Measurements from ENCODE around the gene SMIM27. TPM values are rescaled to one million over a fixed set of nuclear protein-coding genes. Genes with fewer than 3 reads are reported as not detected.
A peak's percentile ranks its signal among the peaks of the same experiment; 100 is the strongest.

The SMIM27 gene
- total and polyA plus RNA-seq, 2 of the 8 experiments (the other 6 are each of a cell fraction or from before 2014, with no cell fraction given) = 3.6 to 18.1 TPM

DNA sequence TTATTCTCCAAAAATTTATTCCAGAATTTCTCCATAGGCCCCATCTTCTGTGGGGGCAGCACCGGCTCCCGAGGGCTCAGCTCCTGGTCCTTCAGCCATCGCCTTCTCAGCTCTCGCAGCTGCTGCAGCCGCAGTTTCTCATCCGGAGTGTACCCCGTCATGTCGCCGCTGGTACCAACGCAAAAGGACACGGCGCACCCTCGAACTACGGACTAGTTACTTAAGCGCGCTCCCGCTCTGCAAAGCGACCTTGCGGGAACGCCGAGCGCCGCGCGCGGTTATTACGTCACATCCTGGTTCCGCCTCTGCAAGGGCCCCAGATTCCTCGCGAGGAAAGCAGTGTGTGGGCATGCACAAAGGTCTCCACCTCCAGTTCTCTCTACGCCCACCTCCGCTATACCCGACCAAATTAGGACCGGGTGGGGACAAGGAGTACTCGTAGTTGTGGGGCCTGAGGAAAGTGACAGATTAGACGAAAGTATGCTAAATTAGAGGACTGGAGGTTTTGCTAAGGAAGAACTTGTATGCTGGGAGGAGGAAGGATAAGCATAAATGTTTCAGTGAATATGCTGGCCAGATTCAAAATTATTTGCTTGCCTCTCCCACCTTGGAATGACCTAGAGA is 20.9 kb downstream of the SMIM27 start, which contains the start of gene NDUFB6 (continued):
- TF ChIP-seq, protein P1, sequence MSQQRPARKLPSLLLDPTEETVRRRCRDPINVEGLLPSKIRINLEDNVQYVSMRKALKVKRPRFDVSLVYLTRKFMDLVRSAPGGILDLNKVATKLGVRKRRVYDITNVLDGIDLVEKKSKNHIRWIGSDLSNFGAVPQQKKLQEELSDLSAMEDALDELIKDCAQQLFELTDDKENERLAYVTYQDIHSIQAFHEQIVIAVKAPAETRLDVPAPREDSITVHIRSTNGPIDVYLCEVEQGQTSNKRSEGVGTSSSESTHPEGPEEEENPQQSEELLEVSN (IDR thresholded peaks at IDR 0.05) = peak; percentile 51; the same call in 1 of the 2 replicates
- TF ChIP-seq NRF1 (IDR thresholded peaks at IDR 0.05; ENCODE audit: low read depth, low read length) (no peak), SP2 (IDR thresholded peaks at IDR 0.05; ENCODE audit: low read length) (no peak), TCF12 (IDR thresholded peaks at IDR 0.05; ENCODE audit: low read depth, low read length) (no peak), HDAC6 (IDR thresholded peaks at IDR 0.05; ENCODE audit: low read depth, low read length) (no peak), GTF2F1 (IDR thresholded peaks at IDR 0.05; ENCODE audit: borderline replicate concordance, low read depth, low read length) (0 out of 2 replicates have a peak, but pooled peaks have one; percentile 45), TEAD4 (IDR thresholded peaks at IDR 0.05; ENCODE audit: low read depth, low read length) (peak; percentile 55; the same call in 1 of the 2 replicates), HDAC2 (IDR thresholded peaks at IDR 0.05; ENCODE audit: borderline replicate concordance in 1 of 2, low read depth in 2 of 2, low read length in 2 of 2) (peak in 1 of 2 experiments; percentile 74; a peak in 1 of 4 replicates), SP4 (IDR thresholded peaks at IDR 0.05; ENCODE audit: low read length) (no peak), TBP (IDR thresholded peaks at IDR 0.05; ENCODE audit: low read depth, low read length) (peak; percentile 81), TAF1 (IDR thresholded peaks at IDR 0.05; ENCODE audit: low read depth, low read length) (peak; percentile 86), SAP30 (IDR thresholded peaks at IDR 0.05; ENCODE audit: insufficient read depth, insufficient replicate concordance, low read length) (peak; percentile 83), RNF2 (IDR thresholded peaks at IDR 0.05; ENCODE audit: borderline replicate concordance, low read depth, low read length, missing control alignments, poor library complexity, severe bottlenecking) (no peak), EP300 (IDR thresholded peaks at IDR 0.05; ENCODE audit: borderline replicate concordance in 1 of 2, low read depth in 2 of 2, low read length in 2 of 2) (peak in 1 of 2 experiments; percentile 37; a peak in 1 of 3 replicates), CTBP2 (IDR thresholded peaks at IDR 0.05; ENCODE audit: borderline replicate concordance, insufficient read depth, insufficient read length, low read length) (no peak), CBX5 (IDR thresholded peaks at IDR 0.05; ENCODE audit: low read depth, low read length) (no peak), POLR2A (IDR thresholded peaks at IDR 0.05; ENCODE audit: control extremely low read depth in 1 of 2, low read depth in 2 of 2, low read length in 2 of 2) (peak; percentile 85 to 86), JUN (IDR thresholded peaks at IDR 0.05; ENCODE audit: low read depth, low read length) (no peak), GABPA (IDR thresholded peaks at IDR 0.05; ENCODE audit: borderline replicate concordance, insufficient read depth, low read length) (peak; percentile 77; the same call in 1 of the 2 replicates), CREB1 (IDR thresholded peaks at IDR 0.05) (peak; percentile 98), JUND (IDR thresholded peaks at IDR 0.05; ENCODE audit: low read length) (no peak), RFX5 (IDR thresholded peaks at IDR 0.05; ENCODE audit: borderline replicate concordance, low read depth, low read length) (no peak)
- TF ChIP-seq, protein P2, sequence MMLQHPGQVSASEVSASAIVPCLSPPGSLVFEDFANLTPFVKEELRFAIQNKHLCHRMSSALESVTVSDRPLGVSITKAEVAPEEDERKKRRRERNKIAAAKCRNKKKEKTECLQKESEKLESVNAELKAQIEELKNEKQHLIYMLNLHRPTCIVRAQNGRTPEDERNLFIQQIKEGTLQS (IDR thresholded peaks at IDR 0.05; ENCODE audit: insufficient read depth, low read depth, low read length) = peak; percentile 83

Data from H1 (cell line).